Renal cortical epithelial cell (primary cell): Measurements from ENCODE around the gene TXNRD1. TPM values are rescaled to one million over a fixed set of nuclear protein-coding genes. Genes with fewer than 3 reads are reported as not detected.
A peak's percentile ranks its signal among the peaks of the same experiment; 100 is the strongest.
"Not testable (repeated sequence)": the region's sequence is repeated elsewhere in the genome, so short reads cannot be mapped to it uniquely, and the experiment has no call there.

Source experiments
- DNase-seq: peaks from one replicate; pipeline ENCODE4 v3.0.0-alpha.2; 2011; ENCODE audit warnings: low read depth
- total RNA-seq: library from RNA; depleted of rRNA; stranded (reverse); fragments of >200 nt; gene quantifications from 2 replicates; pipeline ENCODE4 v1.2.3, GENCODE V29; 2014

Gene TXNRD1
- total RNA-seq, 1 donor from 2014 or later: 151 TPM

DNA sequence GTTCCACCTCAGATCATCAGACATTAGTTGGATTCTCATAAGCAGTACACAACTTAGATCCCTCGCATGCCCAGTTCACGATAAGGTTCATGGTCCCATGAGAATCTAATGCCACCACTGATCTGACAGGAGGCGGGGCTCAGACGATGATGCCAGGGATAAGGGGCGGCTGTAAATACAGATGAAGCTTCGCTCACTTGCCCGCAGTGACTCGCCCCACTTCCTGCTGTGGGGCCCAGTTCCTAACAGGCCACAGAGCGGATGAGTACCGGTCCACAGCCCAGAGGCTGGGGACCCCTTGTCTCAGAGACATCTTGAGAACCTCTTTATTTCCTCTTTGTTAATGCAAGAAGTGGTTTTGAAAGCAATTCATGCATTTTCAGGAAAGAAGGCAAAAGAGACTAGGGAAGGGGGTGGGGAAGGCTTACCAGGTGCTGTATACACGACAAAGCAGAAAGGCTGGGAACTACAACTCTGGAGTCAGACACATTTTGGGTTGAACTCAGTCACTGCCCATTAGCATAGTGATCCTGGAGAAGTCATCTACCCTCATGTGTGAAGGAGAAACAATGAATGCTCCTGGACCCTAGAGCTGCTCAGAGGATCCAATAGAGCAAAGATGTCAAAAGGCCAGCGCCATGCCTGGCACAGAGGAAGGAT lies 156.6 kb downstream of the TXNRD1 start:
- no peak for DNase-seq

DNA sequence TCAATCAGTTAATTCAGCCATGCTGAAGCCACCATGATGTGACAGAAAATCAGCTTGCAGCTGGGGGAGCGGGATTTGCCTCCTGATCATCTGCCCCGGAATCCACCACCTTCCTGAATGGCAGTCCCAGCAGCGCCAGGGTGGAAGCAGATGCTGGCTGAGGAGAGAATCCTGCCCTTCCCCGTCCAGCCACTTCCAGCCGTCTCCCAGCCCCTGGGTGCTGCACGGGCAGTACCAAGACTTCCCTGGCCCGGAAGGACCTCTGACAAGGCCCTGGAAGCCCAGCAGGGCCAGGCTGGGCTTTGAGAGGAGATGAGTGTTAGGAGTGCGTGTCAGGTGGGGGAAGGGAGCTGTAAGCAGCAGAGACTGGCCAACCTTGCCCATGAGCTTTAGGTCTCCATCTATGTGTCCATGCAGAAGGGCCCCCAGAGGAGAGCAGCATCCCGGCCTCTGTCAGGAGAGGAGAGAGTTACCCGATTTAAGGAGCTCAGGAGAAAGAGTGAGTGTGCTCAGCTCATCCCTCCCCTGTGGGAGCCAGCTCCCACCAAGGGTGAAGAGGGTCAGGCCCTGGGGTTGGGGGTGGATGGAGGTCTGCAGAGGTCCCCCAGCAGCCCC lies 157.2 kb downstream of the TXNRD1 start:
- no peak for DNase-seq

DNA sequence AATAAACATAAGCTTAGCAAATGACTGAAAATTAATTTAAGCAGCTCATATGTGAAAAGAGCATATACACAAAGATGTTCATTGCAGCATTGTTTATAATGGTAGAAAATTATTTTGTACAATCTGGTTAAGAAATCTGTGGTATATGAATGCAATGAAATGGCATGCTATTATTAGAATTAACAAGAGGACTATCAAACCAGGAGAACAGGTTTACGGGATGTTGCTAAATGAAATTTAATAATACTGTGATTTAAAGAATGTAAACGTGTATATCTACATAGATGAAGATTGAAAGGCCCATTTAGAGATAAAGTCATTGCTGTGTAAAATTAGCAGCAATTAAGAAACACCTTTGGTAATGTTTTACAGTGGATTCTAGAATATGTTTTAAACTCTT lies 158.5 kb downstream of the TXNRD1 start:
- DNase-seq: no peak

DNA sequence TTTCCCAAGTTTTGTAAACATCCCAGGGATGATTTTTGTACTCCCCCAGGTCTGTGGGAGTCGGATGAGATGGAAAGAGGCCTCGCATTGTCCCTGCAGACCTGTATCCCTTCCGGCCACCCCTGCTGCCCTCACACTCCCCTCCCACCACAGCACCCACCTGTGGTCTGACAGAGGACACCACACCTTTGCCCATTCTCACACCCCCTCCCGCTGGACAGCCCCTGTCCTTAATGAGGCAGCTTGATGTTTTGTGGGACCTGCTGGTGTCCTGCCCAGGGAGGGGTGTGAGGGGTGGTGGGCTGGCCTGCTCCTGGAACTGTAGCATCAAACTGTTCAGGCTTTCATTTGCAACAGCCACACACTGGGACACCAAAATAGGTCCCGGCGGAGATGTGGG lies 159.2 kb downstream of the TXNRD1 start:
- DNase-seq: no peak

DNA sequence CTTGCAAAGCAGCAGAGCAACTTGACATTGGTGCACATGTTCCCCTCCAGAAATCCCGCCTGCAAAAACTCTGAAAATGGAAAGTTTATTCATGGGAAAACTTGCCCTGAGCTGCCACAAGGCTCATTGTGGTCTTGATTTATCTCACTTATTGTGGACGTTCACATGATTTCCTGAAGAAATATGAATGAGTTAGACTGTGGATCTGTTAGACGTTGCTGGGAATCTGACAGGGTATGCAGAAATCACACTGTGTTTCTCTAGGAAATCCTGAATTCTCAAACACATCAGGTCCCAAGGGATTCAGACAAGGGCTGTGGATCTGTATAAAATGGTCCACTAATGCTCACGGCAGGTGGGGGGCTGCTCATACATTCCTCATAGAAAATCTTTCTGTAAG lies 160.2 kb downstream of the TXNRD1 start:
- no peak for DNase-seq

DNA sequence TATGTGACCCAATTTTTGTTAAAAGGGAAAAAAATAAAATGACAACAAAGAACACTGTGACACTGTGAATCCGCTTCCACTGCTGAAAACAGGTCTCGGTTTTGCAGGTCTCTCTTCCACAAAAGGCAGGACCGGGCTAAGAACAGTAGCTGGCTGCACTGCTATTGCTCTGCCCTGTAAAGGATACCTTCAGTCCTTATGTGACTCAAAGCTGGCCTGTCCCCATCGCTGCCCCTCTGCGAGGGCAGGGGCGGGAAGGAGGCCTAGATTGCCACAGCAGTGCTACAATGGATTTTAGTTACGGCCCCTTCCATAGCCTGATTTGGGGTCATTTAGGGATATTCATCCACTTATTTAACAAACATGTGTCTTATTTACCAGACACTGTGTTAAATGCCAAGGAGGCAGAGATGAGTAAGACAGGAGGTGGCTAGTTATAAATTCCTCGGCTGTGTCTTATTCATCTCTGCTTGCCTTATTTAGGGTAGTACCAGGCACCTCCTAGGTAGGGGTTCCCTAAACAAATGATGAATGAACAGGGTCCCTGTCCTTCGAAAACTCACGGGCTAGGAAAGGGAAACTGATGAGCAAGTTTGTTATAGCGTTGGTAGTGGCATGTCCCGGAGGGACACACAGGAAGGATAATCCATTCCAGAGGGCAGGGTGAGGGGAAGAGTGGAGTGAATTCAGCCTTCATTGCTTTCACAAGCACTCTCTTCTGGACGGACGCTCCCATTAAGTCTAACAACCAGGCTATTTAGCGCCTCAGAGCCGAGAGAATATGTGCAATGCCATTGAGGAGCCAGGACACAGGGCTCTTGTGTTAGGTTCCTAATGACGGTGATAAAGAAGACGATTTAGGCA lies 161.3 kb downstream of the TXNRD1 start:
- peak; percentile 33 for DNase-seq

DNA sequence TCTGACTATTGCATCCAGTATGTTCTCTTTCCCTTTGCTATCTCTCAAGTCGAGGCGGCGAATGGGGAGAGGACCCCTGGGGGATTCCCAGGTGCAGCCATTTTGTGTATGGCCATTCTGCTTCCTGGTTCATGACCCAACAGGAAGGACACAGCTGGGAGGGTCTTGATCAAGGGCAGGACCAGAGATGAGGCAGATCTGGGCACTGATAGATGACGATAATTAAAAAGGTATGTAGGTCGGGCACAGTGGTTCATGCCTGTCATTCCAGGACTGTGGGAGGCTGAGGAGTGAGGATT lies 161.9 kb downstream of the TXNRD1 start:
- DNase-seq: no peak

DNA sequence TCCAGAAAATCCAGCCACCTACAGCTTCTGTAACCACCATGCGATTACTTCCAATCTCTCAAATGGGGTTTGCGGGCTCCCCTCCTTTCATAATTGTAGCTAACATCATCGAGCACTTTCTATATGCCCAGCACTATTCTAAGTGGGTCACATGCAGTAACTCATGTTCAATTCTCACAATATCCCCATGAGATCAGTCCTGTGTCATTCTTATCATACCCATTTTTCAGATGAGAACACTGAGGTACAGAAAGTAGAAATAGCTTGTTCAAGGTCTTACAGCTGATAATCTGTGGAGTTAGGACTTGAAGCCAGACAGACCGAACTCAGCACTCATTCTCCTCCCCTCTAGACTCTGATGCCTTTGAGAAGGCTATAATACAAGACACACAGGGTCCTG lies 162.8 kb downstream of the TXNRD1 start:
- no peak for DNase-seq

DNA sequence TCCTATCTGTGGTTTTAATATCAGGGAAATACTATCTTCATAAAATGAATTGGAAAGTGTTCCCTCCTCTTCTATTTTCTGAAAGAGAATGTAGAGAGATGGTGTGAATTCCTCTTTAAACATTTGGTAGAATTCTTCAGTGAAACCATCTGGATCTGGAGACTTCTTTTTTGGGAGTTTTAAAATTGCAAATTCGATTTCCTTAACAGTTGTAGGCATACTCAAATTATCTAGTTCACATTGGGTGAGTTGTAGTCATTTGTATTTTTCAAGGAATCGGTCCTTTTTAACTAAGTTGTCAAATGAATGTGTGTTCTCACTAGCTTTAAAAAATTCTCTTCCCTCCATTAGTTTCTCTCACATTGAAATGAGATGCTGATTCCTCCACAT lies 165.8 kb downstream of the TXNRD1 start:
- no peak for DNase-seq

DNA sequence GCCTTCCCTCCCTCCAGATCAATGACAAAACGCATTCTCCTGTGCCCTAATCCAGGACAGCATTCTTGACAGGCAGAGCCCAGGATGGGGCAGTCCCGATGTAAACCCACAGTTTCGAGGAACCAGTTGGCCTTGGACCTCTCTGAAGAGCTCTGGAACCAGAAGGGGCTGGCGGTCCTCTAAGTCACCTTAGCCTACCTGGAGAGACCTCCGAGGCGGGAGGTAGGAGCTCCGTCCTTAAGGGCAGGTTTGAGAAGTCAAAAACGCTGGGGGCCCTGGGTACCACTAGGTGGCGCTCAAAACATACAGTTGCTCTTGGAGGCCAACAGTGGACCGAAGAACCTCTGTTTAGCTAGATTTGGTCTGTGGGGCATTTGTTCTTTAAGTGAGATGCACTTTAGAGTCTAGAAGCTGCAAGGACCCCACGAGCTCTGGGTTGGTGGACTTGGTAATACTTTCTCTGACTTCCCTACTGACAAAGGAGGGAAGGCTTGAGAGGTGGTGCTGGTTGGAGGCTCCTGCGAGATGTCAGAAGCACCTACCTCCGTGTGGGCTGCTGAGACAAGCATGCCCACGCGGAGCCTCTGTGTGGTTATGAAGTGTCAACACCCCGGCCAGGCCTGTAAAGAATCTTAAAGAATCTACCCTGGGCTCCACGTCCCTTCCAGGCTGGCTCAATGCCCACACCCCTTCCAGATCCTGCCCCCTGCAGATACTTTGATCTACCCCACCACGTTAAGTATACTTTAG lies 166.3 kb downstream of the TXNRD1 start:
- DNase-seq: peak; percentile 65

DNA sequence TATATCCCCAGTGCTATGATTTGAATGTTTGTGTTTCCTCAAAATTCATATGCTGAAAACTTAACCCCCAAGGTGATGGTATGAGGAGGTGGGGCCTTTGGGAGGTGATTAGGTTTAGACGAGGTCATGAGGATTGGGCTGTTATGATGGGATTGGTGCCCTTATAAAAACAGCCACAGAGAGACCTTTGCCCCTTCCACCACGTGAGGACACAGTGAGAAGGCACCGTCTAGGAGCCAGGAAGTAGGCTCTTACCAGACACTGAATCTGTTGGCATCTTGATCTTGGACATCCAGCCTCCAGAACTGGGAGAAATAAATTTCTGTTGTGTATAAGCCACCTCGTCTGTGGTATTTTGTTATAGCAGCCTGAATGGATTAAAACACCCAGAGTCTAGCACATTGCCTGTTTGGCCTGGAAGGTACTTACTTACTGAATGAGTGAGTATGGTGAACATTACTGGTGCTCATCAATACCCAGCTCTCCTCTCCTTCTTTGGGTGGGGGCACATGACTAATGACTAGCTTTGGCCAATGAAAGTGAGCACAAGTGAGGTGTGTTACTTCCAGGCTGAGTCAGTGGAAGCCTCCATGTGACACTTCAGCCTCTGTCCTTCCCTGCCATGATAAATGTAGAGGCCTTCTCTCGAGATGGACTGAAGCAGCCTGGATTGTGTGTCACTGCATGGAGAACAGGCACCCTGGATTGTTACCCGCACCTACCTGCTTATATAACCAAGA lies 168.7 kb downstream of the TXNRD1 start:
- no peak for DNase-seq

DNA sequence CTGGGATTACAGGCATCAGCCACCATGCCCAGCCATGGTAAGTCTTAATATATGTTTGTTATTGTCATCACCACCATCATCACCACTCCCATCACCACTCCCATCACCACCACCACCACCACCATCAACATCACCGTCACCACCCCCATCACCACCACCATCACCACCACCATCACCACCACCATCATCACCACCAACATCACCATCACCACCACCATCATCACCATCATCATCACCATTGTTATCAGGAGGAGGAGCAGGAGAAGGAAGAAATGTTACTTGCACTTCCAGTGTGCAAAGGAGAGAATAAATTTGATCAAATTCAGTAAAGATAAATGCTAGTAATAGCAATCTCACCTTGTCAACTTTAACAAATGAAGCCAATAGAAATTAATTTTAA lies 169.9 kb downstream of the TXNRD1 start:
- DNase-seq: no peak

DNA sequence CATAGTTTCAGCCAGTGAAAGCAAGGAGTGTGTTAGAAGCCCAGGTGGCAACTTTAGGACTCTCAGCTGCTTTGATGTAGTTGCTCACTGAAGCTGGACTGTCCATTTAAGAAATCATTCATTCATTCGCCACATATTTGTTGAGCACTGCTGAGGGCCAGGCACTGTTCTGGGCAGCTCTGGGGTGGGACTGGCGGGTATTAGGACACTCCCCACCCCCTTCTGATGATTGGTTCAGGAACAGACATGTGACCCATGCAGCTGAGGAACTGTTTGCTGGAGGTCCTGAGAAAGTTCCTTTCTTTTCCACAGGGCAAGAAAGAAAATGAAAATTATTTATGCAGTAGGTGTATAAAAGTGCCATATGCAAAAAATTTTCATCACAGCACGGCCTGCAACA lies 170.9 kb downstream of the TXNRD1 start:
- DNase-seq: no peak

DNA sequence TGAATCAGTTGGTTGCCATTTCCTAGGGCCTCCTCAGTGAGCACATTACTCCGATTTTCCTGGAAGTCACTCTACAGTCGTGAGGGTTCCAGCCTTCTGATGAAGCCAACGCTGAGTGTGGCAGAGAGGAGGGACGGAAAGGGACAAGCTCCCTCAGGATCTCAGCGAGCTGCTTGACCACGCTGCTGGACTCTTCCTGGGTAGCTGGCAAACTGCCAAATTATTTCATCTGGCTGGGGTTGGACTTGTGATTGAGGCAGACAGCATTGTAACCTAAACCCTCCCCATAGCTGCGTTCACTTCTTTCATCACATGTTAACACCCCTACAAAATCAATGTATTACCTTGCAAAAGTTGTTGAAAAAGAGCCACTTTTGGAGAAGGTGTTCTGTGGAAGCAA lies 171.6 kb downstream of the TXNRD1 start:
- peak; percentile 32 for DNase-seq

DNA sequence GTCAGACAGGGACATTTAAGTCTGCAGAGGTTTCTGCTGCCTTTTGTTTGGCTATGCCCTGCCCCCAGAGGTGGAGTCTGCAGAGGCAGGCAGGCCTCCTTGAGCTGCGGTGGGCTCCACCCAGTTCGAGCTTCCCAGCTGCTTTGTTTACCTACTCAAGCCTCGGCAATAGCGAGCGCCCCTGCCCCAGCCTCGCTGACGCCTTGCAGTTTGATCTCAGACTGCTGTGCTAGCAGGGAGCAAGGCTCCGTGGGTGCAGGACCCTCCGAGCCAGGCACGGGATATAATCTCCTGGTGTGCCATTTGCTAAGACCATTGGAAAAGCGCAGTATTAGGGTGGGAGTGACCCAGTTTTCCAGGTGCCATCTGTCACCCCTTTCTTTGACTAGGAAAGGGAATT lies 178.5 kb downstream of the TXNRD1 start:
- not testable (repeated sequence) for DNase-seq

Other genes with a start within 250 kb of the TXNRD1 start
- 35.9 and 39.4 TPM in 2 replicates for gene TDG, start 249.9 kb upstream of the TXNRD1 start, total RNA-seq
- 0.87 and 12.5 TPM in 2 replicates for gene GLT8D2, start 165.6 kb upstream of the TXNRD1 start, total RNA-seq
- 5.9 and 17.9 TPM in 2 replicates for gene HCFC2, start 151.2 kb upstream of the TXNRD1 start, total RNA-seq
- gene NFYB, start 77.6 kb upstream of the TXNRD1 start, total RNA-seq: 22.5 and 23.6 TPM in 2 replicates
- 3.5 and 8.5 TPM in 2 replicates for gene EID3, start 88.0 kb downstream of the TXNRD1 start, total RNA-seq
- gene CHST11, start 241.2 kb downstream of the TXNRD1 start, total RNA-seq: 14.9 and 20.6 TPM in 2 replicates